ENCODE data around the gene ALAS1.
"Not testable (repeated sequence)": the region's sequence is repeated elsewhere in the genome, so short reads cannot be mapped to it uniquely, and the experiment has no call there.

ALAS1 gene

GRCh38 chr3:52176951-52177700 lies 20.8 kb upstream of the ALAS1 start:
- DNase-seq (ENCODE audit: low read depth, low spot score) = no peak

- DNase-seq (ENCODE audit: low read depth, low spot score) = no peak
Observed at GRCh38 chr3:52177701-52178042, 20.3 kb upstream of the ALAS1 start.

GRCh38 chr3:52178126-52178525 lies 19.8 kb upstream of the ALAS1 start:
- not testable (repeated sequence) for DNase-seq (ENCODE audit: low read depth, low spot score)

- DNase-seq (ENCODE audit: low read depth, low spot score) = no peak
Observed at GRCh38 chr3:52178537-52178936, 19.4 kb upstream of the ALAS1 start.

- DNase-seq (ENCODE audit: low read depth, low spot score) = peak; percentile 53
Observed at GRCh38 chr3:52181543-52181942, 16.4 kb upstream of the ALAS1 start.

GRCh38 chr3:52182196-52182595 lies 15.8 kb upstream of the ALAS1 start:
- DNase-seq (ENCODE audit: low read depth, low spot score) = no peak

- no peak for DNase-seq (ENCODE audit: low read depth, low spot score)
Observed at GRCh38 chr3:52182691-52183090, 15.3 kb upstream of the ALAS1 start.

- no peak for DNase-seq (ENCODE audit: low read depth, low spot score)
Observed at GRCh38 chr3:52183786-52184445, 14.0 kb upstream of the ALAS1 start.

GRCh38 chr3:52184690-52185089 lies 13.3 kb upstream of the ALAS1 start:
- DNase-seq (ENCODE audit: low read depth, low spot score) = no peak

- DNase-seq (ENCODE audit: low read depth, low spot score) = no peak
Observed at GRCh38 chr3:52185311-52185710, 12.6 kb upstream of the ALAS1 start.

GRCh38 chr3:52185837-52186236 lies 12.1 kb upstream of the ALAS1 start:
- DNase-seq (ENCODE audit: low read depth, low spot score) = no peak

GRCh38 chr3:52186729-52187128 lies 11.2 kb upstream of the ALAS1 start:
- DNase-seq (ENCODE audit: low read depth, low spot score) = no peak

GRCh38 chr3:52188556-52188955 lies 9.4 kb upstream of the ALAS1 start:
- no peak for DNase-seq (ENCODE audit: low read depth, low spot score)

GRCh38 chr3:52190294-52191074 lies 7.5 kb upstream of the ALAS1 start:
- peak; percentile 84 for DNase-seq (ENCODE audit: low read depth, low spot score)

- DNase-seq (ENCODE audit: low read depth, low spot score) = no peak
Observed at GRCh38 chr3:52191663-52192062, 6.3 kb upstream of the ALAS1 start.

GRCh38 chr3:52193065-52193464 lies 4.9 kb upstream of the ALAS1 start:
- no peak for DNase-seq (ENCODE audit: low read depth, low spot score)

GRCh38 chr3:52194485-52195290 lies 3.3 kb upstream of the ALAS1 start:
- no peak for DNase-seq (ENCODE audit: low read depth, low spot score)

GRCh38 chr3:52195291-52195597 lies 2.7 kb upstream of the ALAS1 start:
- no peak for DNase-seq (ENCODE audit: low read depth, low spot score)

- DNase-seq (ENCODE audit: low read depth, low spot score) = no peak
Observed at GRCh38 chr3:52195823-52196331, 2.1 kb upstream of the ALAS1 start.

- no peak for DNase-seq (ENCODE audit: low read depth, low spot score)
Observed at GRCh38 chr3:52196977-52197376, 983 bp upstream of the ALAS1 start.

GRCh38 chr3:52197499-52197841 lies 490 bp upstream of the ALAS1 start:
- no peak for DNase-seq (ENCODE audit: low read depth, low spot score)
